ENCODE results near the gene IGFBP2. TPM values are rescaled to one million over a fixed set of nuclear protein-coding genes. Genes with fewer than 3 reads are reported as not detected.
A peak's percentile ranks its signal among the peaks of the same experiment; 100 is the strongest.

The IGFBP2 gene
- total and polyA plus RNA-seq, 9 of the 15 experiments (the other 6 are each of a cell fraction or from before 2014, with no cell fraction given), result 0.93 TPM; not detected in 8

DNA sequence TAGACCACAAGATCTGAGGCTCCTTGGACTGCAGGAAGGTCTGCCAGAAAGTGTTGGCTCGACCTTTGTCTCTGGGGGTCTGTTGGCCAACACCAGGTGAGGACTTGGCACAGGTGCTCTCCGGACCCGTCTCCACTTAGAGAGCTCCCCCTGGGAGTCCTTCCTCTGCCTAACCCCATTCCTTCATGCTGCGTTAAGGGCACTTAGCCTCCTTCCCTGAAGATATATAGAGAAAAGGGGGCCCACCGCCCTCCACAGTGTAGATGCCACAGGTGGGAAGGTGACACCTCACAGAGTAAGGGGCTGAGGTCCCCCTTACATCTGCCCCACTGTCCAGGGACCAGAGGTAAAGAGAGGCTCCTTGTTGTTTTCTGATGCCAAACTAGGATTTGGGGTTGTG, 53.9 kb downstream of the IGFBP2 start (continued):
- TF ChIP-seq, protein P1, sequence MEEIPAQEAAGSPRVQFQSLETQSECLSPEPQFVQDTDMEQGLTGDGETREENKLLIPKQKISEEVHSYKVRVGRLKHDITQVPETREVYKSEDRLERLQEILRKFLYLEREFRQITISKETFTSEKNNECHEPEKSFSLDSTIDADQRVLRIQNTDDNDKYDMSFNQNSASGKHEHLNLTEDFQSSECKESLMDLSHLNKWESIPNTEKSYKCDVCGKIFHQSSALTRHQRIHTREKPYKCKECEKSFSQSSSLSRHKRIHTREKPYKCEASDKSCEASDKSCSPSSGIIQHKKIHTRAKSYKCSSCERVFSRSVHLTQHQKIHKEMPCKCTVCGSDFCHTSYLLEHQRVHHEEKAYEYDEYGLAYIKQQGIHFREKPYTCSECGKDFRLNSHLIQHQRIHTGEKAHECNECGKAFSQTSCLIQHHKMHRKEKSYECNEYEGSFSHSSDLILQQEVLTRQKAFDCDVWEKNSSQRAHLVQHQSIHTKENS (CRISPR knock-in tag; IDR thresholded peaks at IDR 0.05), result no peak
- TF ChIP-seq BRCA1 (IDR thresholded peaks at IDR 0.05), result no peak
- no peak for TF ChIP-seq BRCA1 (CRISPR knock-in tag; IDR thresholded peaks at IDR 0.05)
- no peak for TF ChIP-seq MED1 (CRISPR knock-in tag; IDR thresholded peaks at IDR 0.05; ENCODE audit: borderline replicate concordance)
- TF ChIP-seq, protein P2, sequence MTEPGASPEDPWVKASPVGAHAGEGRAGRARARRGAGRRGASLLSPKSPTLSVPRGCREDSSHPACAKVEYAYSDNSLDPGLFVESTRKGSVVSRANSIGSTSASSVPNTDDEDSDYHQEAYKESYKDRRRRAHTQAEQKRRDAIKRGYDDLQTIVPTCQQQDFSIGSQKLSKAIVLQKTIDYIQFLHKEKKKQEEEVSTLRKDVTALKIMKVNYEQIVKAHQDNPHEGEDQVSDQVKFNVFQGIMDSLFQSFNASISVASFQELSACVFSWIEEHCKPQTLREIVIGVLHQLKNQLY (CRISPR knock-in tag; conservative IDR thresholded peaks at IDR 0.05), result no peak
- no peak for TF ChIP-seq ATF7 (IDR thresholded peaks at IDR 0.05)

DNA sequence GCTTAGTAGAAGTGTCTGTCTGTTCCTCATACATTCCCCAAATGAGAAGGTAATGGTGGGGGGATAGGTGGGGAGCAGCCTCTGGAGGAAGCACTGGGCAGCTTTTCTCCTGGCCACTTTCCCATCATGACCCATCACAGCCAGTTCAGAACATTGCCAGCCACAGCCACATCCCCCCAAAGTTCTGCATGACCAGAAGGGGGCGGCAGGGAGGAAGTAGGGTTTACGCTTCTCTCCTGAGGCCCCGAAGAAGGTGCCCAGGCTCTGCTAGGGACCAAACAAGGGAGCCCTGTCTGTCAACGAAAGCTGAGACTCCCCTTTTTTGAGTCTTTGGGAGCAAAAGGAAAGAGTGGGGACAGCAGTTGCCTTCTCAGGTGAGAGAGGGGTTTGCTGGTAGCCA, 54.4 kb downstream of the IGFBP2 start:
- in situ Hi-C loops (cut with MboI), result loop anchor here (10.0 to 25.0 kb wide), 2 partner anchors 827 to 1025 kb away; no protein-coding TSS in a partner anchor
- Histone ChIP-seq H3K27me3 (ENCODE audit: control insufficient read depth in 2 of 2, insufficient read depth in 2 of 2, low read length in 2 of 2) (no peaks in the 10 kb centered on the region; a peak in 1 of 5 replicates), H3K4me1 (replicated peaks in 1 of 2; ENCODE audit: control insufficient read depth in 2 of 2, insufficient read depth in 2 of 2, low read length in 2 of 2) (peaks cover 8 to 12% of the 10 kb centered on the region in 2 experiments; a peak in 4 of 5 replicates), H3K9me3 (replicated peaks; ENCODE audit: control insufficient read depth, insufficient read depth, low read depth, low read length) (no peaks in the 10 kb centered on the region), H3K4me3 (no peak overlapping the region), H3K27ac (ENCODE audit: extremely low read depth, low read depth, low read length) (no peak overlapping the region), H3K9ac (ENCODE audit: insufficient read depth in 1 of 2, low read depth in 2 of 2, low read length in 2 of 2) (no peak overlapping the region), H4K20me1 (replicated peaks; ENCODE audit: control insufficient read depth, insufficient read depth, low read length) (no peaks in the 10 kb centered on the region), H3K36me3 (ENCODE audit: control insufficient read depth, insufficient read depth, low read length) (no peaks in the 10 kb centered on the region), H3K79me2 (ENCODE audit: control insufficient read depth, insufficient read depth, low read length) (no peaks in the 10 kb centered on the region), H2AFZ (ENCODE audit: low read depth, low read length) (0 out of 2 replicates have a peak overlapping the region, but pooled peaks have one; percentile 55), H3K9me1 (ENCODE audit: control insufficient read depth, insufficient read depth, low read length) (no peaks in the 10 kb centered on the region), H3K4me2 (ENCODE audit: insufficient read depth, low read length) (no peak overlapping the region)
- FAIRE-seq (no peak), DNase-seq (ENCODE audit: extremely low read depth in 1 of 4, low spot score in 3 of 4) (peak; percentile 41 to 56 (median 52)), ATAC-seq (peak; percentile 81)
- TF ChIP-seq SMC3 (conservative IDR thresholded peaks at IDR 0.05; ENCODE audit: insufficient read depth, low read depth, low read length) (0 out of 2 replicates have a peak, but pooled peaks have one; percentile 42), DIDO1 (tag; IDR thresholded peaks at IDR 0.05; ENCODE audit: low read depth) (no peak), SPI1 (IDR thresholded peaks at IDR 0.05; ENCODE audit: borderline replicate concordance, low read depth, low read length) (peak; percentile 59), ARID1B (IDR thresholded peaks at IDR 0.05) (no peak), RAD21 (CRISPR knock-in tag; conservative IDR thresholded peaks at IDR 0.05 in 1 of 2, IDR thresholded peaks at IDR 0.05 in 1 of 2) (peak in 1 of 2 experiments; percentile 42; a peak in 2 of 4 replicates)
- TF ChIP-seq, protein P3, sequence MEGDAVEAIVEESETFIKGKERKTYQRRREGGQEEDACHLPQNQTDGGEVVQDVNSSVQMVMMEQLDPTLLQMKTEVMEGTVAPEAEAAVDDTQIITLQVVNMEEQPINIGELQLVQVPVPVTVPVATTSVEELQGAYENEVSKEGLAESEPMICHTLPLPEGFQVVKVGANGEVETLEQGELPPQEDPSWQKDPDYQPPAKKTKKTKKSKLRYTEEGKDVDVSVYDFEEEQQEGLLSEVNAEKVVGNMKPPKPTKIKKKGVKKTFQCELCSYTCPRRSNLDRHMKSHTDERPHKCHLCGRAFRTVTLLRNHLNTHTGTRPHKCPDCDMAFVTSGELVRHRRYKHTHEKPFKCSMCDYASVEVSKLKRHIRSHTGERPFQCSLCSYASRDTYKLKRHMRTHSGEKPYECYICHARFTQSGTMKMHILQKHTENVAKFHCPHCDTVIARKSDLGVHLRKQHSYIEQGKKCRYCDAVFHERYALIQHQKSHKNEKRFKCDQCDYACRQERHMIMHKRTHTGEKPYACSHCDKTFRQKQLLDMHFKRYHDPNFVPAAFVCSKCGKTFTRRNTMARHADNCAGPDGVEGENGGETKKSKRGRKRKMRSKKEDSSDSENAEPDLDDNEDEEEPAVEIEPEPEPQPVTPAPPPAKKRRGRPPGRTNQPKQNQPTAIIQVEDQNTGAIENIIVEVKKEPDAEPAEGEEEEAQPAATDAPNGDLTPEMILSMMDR (IDR thresholded peaks at IDR 0.05 in 2 of 3, conservative IDR thresholded peaks at IDR 0.05 in 1 of 3; ENCODE audit: insufficient read depth in 2 of 3, low read depth in 1 of 3, low read length in 3 of 3), result peak; percentile 46 to 65 (median 64)
- TF ChIP-seq, protein P4, sequence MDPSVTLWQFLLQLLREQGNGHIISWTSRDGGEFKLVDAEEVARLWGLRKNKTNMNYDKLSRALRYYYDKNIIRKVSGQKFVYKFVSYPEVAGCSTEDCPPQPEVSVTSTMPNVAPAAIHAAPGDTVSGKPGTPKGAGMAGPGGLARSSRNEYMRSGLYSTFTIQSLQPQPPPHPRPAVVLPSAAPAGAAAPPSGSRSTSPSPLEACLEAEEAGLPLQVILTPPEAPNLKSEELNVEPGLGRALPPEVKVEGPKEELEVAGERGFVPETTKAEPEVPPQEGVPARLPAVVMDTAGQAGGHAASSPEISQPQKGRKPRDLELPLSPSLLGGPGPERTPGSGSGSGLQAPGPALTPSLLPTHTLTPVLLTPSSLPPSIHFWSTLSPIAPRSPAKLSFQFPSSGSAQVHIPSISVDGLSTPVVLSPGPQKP (CRISPR knock-in tag; IDR thresholded peaks at IDR 0.05), result no peak
- ChIA-PET CTCF (ENCODE audit: low intra/inter-chr PET ratio) (no interaction called here), POLR2A (no interaction called here)
- no TSS peak for BruUV-seq (replicated peaks)
- 13% methylated on average over 4 of the region's 4 CpGs for WGBS (ENCODE audit: insufficient coverage, low coverage, missing lambda C conversion rate)
- intact Hi-C loops (cut with micrococcal nuclease), result no loop called here
